Prostate gland (tissue), 2 donors: ENCODE data around the gene ENO2. TPM values are rescaled to one million over a fixed set of nuclear protein-coding genes. Genes with fewer than 3 reads are reported as not detected.

Source experiments
- DNase-seq: peaks from one replicate; pipeline ENCODE4 v3.0.0-alpha.2; 2019; ENCODE audit warnings: low spot score
- H3K27ac ChIP-seq, 2 donors: fragments of 200-600 bp; sonication (generic); 2 replicates each; pipeline ENCODE4 v1.5.1; 2017 to 2019
- H3K27me3 ChIP-seq: fragments of 200-600 bp; sonication (generic); replicated peaks from 2 replicates; pipeline ENCODE4 v1.5.1; 2019; ENCODE audit not compliant: insufficient read depth
- H3K36me3 ChIP-seq, 2 donors: fragments of 200-600 bp; sonication (generic); 1 replicate in 1 of 2; 2 replicates in 1 of 2; pipeline versions ENCODE4 v1.5.1 to v1.8.1; 2017 to 2019
- H3K4me1 ChIP-seq: fragments of 200-600 bp; sonication (generic); replicated peaks from 2 replicates; pipeline ENCODE4 v1.5.1; 2019
- H3K4me3 ChIP-seq, 2 donors: fragments of 200-600 bp; sonication (generic); 2 replicates each; pipeline ENCODE4 v1.5.1; 2017 to 2019
- H3K9me3 ChIP-seq: fragments of 200-600 bp; sonication (generic); 2 replicates; pipeline ENCODE4 v1.5.1; 2017
- CTCF ChIP-seq, 4 experiments: fragments of 200-600 bp in 2 of 4; fragments of 450-650 bp in 2 of 4; sonication (generic) in 2 of 4; IDR thresholded peaks; 1 replicate in 3 of 4; 2 replicates in 1 of 4; pipeline ENCODE4 v1.5.1; 2016 to 2019; ENCODE audit warnings: antibody characterized with exemption in 4 of 4, mild to moderate bottlenecking in 2 of 4, moderate library complexity in 2 of 4
- POLR2A ChIP-seq: fragments of 450-650 bp; IDR thresholded peaks from one replicate; pipeline ENCODE4 v1.6.1; 2016; ENCODE audit warnings: antibody characterized with exemption, mild to moderate bottlenecking
- POLR2AphosphoS5 ChIP-seq: sonication (generic); formaldehyde crosslinking; IDR thresholded peaks from one replicate; pipeline ENCODE4 v1.6.1; 2017; ENCODE audit warnings: antibody characterized with exemption
- WGBS: methylation state at CpG from one replicate; pipeline ENCODE4 v1.1.5; 2018; 5-methylcytosine and 5-hydroxymethylcytosine counted together
- intact Hi-C: fragments of 100-400 bp; cut with DNase I; formaldehyde crosslinking; loops from one replicate; pipeline ENCODE4 v1.14.2; 2022
- total RNA-seq, 2 donors: library from RNA; depleted of rRNA; stranded (reverse); fragments of >200 nt; gene quantifications; one replicate each; pipeline ENCODE4 v1.1.0, GENCODE V29; 2016

The ENO2 gene
- total RNA-seq, 2 donors from 2014 or later, result 6.9 to 13.0 TPM

GRCh38 chr12:6961695-6962284 lies 47.4 kb downstream of the ENO2 start:
- peak overlapping the region; percentile 53 to 85 for H3K4me3 ChIP-seq
- 10% methylated on average over 16 of the region's 16 CpGs for WGBS

GRCh38 chr12:6962285-6963015 lies 48.1 kb downstream of the ENO2 start:
- no peak for TF ChIP-seq CTCF (IDR thresholded peaks at IDR 0.05)
- peak; percentile 74 for TF ChIP-seq POLR2A
- H3K36me3 ChIP-seq, result peaks cover 0 to 18% of the 10 kb centered on the region in 2 donors
- peak; percentile 51 for DNase-seq
- 31% methylated on average over 19 of the region's 25 CpGs for WGBS
- H3K4me1 ChIP-seq, result peaks cover 20% of the 10 kb centered on the region
- H3K27me3 ChIP-seq, result no peaks in the 10 kb centered on the region
- H3K9me3 ChIP-seq, result no peaks in the 10 kb centered on the region
- intact Hi-C loops, result loop anchor here (10.0 kb wide), 1 partner anchor 88 kb away; the partner anchor contains the start of gene SPSB2
- peak overlapping the region; percentile 53 to 85 for H3K4me3 ChIP-seq
- H3K27ac ChIP-seq, result peak overlapping the region; percentile 97 to 98

More at GRCh38 chr12:6961695-6962284, 47.4 kb downstream of the ENO2 start:
- Histone ChIP-seq H3K36me3 (peaks cover 0 to 15% of the 10 kb centered on the region in 2 donors), H3K4me1 (peaks cover 14% of the 10 kb centered on the region), H3K27ac (peak overlapping the region; percentile 97 to 98), H3K27me3 (no peaks in the 10 kb centered on the region), H3K9me3 (no peaks in the 10 kb centered on the region)
- TF ChIP-seq POLR2AphosphoS5, result no peak
- peak in 2 of 4 experiments; percentile 36 to 39 for TF ChIP-seq CTCF (IDR thresholded peaks at IDR 0.05)
- intact Hi-C loops, result loop anchor here (10.0 kb wide), 1 partner anchor 87 kb away; the partner anchor contains the start of gene SPSB2
- peak; percentile 60 for DNase-seq

- H3K36me3 ChIP-seq, result peaks cover 0 to 18% of the 10 kb centered on the region in 2 donors
- H3K9me3 ChIP-seq, result no peaks in the 10 kb centered on the region
- TF ChIP-seq POLR2A (peak; percentile 97), POLR2AphosphoS5 (peak; percentile 89), CTCF (IDR thresholded peaks at IDR 0.05) (peak in 3 of 4 experiments; percentile 21 to 77 (median 56))
- DNase-seq, result peak; percentile 92
- peak overlapping the region; percentile 97 to 98 for H3K27ac ChIP-seq
- H3K27me3 ChIP-seq, result no peaks in the 10 kb centered on the region
- intact Hi-C loops, result loop anchor here (10.0 kb wide), 1 partner anchor 88 kb away; the partner anchor contains the start of gene SPSB2
- peak overlapping the region; percentile 53 to 85 for H3K4me3 ChIP-seq
- H3K4me1 ChIP-seq, result peaks cover 23% of the 10 kb centered on the region
- 19% methylated on average over 26 of the region's 32 CpGs for WGBS
Measured at GRCh38 chr12:6963016-6963731, 48.8 kb downstream of the ENO2 start.

GRCh38 chr12:6963791-6964413 lies 49.5 kb downstream of the ENO2 start:
- Histone ChIP-seq H3K36me3 (peaks cover 0 to 18% of the 10 kb centered on the region in 2 donors), H3K4me3 (peak overlapping the region; percentile 53 to 85), H3K9me3 (no peaks in the 10 kb centered on the region), H3K4me1 (peaks cover 23% of the 10 kb centered on the region), H3K27me3 (no peaks in the 10 kb centered on the region), H3K27ac (peak overlapping the region; percentile 97 to 98)
- intact Hi-C loops, result loop anchor here (10.0 kb wide), 1 partner anchor 89 kb away; the partner anchor contains the start of gene SPSB2
- no peak for DNase-seq
- TF ChIP-seq POLR2AphosphoS5 (no peak), POLR2A (no peak), CTCF (IDR thresholded peaks at IDR 0.05) (no peak)
- WGBS, result 34% methylated on average over 17 of the region's 17 CpGs
